A673 (cell line): ENCODE data around the gene TIMP4. TPM values are rescaled to one million over a fixed set of nuclear protein-coding genes. Genes with fewer than 3 reads are reported as not detected.

Source experiments
- BruUV-seq: library from RNA; stranded (reverse); fragments of 400-500 nt; replicated peaks from 2 replicates; lab custom pipeline; 2021; lab: Mats Ljungman, UMichigan
- CTCF ChIA-PET: fragments of 300-600 bp; sonication (Branson Sonifier 250); formaldehyde crosslinking; loops from one replicate; lab custom pipeline; 2022; ENCODE audit warnings: antibody characterized with exemption; lab: Charles Lee
- POLR2A ChIA-PET: fragments of 300-600 bp; sonication (Branson Sonifier 250); formaldehyde crosslinking; loops from one replicate; lab custom pipeline; 2022; ENCODE audit warnings: antibody characterized with exemption; ENCODE audit not compliant: low non-redundant PET; lab: Charles Lee
- DNase-seq: peaks from one replicate; pipeline ENCODE4 v3.0.0-alpha.2; 2015; ENCODE audit warnings: low spot score
- H3K27ac ChIP-seq: fragments of 200-600 bp; sonication (generic); 2 replicates; pipeline ENCODE4 v1.5.1; 2016; ENCODE audit warnings: mixed run types, low read depth, mild to moderate bottlenecking, mixed read lengths, antibody characterized with exemption, low read length; ENCODE audit not compliant: poor library complexity, severe bottlenecking
- H3K27me3 ChIP-seq: fragments of 200-600 bp; sonication (generic); replicated peaks from 2 replicates; pipeline ENCODE4 v1.6.1; 2017; ENCODE audit warnings: mixed run types, low read depth, mild to moderate bottlenecking, mixed read lengths, antibody characterized with exemption, low read length; ENCODE audit not compliant: insufficient read depth, poor library complexity
- H3K36me3 ChIP-seq: fragments of 200-600 bp; sonication (generic); 2 replicates; pipeline ENCODE4 v1.6.1; 2016; ENCODE audit warnings: mixed run types, mild to moderate bottlenecking, mixed read lengths, antibody characterized with exemption, low read length; ENCODE audit not compliant: insufficient read depth, poor library complexity, severe bottlenecking
- H3K4me1 ChIP-seq: fragments of 200-600 bp; sonication (generic); 2 replicates; pipeline ENCODE4 v1.6.1; 2017; ENCODE audit warnings: mixed run types, mild to moderate bottlenecking, mixed read lengths, antibody characterized with exemption, low read length; ENCODE audit not compliant: insufficient read depth, poor library complexity, severe bottlenecking
- H3K4me3 ChIP-seq: fragments of 200-600 bp; sonication (generic); 2 replicates; pipeline ENCODE4 v1.5.1; 2016; ENCODE audit warnings: low read depth, mixed run types, mild to moderate bottlenecking, mixed read lengths, low read length; ENCODE audit not compliant: poor library complexity, severe bottlenecking
- H3K9me3 ChIP-seq: fragments of 200-600 bp; sonication (generic); 2 replicates; pipeline ENCODE4 v1.6.1; 2016; ENCODE audit warnings: mixed run types, low read depth, mild to moderate bottlenecking, mixed read lengths, antibody characterized with exemption, low read length; ENCODE audit not compliant: poor library complexity, severe bottlenecking
- EZH2 ChIP-seq: fragments of 200-600 bp; sonication (generic); IDR thresholded peaks from 2 replicates; pipeline ENCODE4 v1.6.1; 2017; ENCODE audit warnings: borderline replicate concordance, low read depth, mild to moderate bottlenecking, mixed read lengths, antibody characterized with exemption, low read length; ENCODE audit not compliant: poor library complexity, severe bottlenecking
- intact Hi-C: fragments of 100-400 bp; cut with micrococcal nuclease; formaldehyde crosslinking; loops from one replicate; pipeline ENCODE4 v1.10.0; 2022; ENCODE audit not compliant: unreplicated experiment
- total RNA-seq: library from RNA; stranded (reverse); gene quantifications from 2 replicates; pipeline ENCODE4 v1.2.3, GENCODE V29; 2021
- TF ChIP-seq, protein P1 (sequence below): fragments of 300-800, 200-600 bp; sonication (generic); conservative IDR thresholded peaks from 2 replicates; pipeline ENCODE4 v1.5.1; 2017; ENCODE audit warnings: low read depth, mild to moderate bottlenecking, antibody characterized with exemption, low read length, moderate library complexity, mixed read lengths

TIMP4 gene
- total RNA-seq, 1 experiment from 2014 or later: 13.3 TPM

- H3K36me3 ChIP-seq: no peaks in the 10 kb centered on the region
- no TSS peak for BruUV-seq
- intact Hi-C loops: loop anchor here (10.0 kb wide), 1 partner anchor 758 kb away; no protein-coding TSS in a partner anchor
- POLR2A ChIA-PET: no interaction called here
- H3K27me3 ChIP-seq: no peaks in the 10 kb centered on the region
- DNase-seq: no peak
- TF ChIP-seq, protein P1, sequence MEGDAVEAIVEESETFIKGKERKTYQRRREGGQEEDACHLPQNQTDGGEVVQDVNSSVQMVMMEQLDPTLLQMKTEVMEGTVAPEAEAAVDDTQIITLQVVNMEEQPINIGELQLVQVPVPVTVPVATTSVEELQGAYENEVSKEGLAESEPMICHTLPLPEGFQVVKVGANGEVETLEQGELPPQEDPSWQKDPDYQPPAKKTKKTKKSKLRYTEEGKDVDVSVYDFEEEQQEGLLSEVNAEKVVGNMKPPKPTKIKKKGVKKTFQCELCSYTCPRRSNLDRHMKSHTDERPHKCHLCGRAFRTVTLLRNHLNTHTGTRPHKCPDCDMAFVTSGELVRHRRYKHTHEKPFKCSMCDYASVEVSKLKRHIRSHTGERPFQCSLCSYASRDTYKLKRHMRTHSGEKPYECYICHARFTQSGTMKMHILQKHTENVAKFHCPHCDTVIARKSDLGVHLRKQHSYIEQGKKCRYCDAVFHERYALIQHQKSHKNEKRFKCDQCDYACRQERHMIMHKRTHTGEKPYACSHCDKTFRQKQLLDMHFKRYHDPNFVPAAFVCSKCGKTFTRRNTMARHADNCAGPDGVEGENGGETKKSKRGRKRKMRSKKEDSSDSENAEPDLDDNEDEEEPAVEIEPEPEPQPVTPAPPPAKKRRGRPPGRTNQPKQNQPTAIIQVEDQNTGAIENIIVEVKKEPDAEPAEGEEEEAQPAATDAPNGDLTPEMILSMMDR: no peak
- no peak for TF ChIP-seq EZH2
- no peak overlapping the region for H3K27ac ChIP-seq
- H3K9me3 ChIP-seq: no peaks in the 10 kb centered on the region
- H3K4me3 ChIP-seq: no peak overlapping the region
- CTCF ChIA-PET: interaction anchor here (0.7 to 2.3 kb wide), 2 partner anchors 39 to 343 kb away, joined by 3 to 14 read pairs; no protein-coding TSS in a partner anchor
- no peaks in the 10 kb centered on the region for H3K4me1 ChIP-seq
Observed at GRCh38 chr3:12136371-12136770, 22.3 kb downstream of the TIMP4 start.

GRCh38 chr3:12135029-12135657, 23.6 kb downstream of the TIMP4 start:
- Histone ChIP-seq H3K4me1 (no peaks in the 10 kb centered on the region), H3K9me3 (no peaks in the 10 kb centered on the region), H3K27ac (no peak overlapping the region), H3K36me3 (no peaks in the 10 kb centered on the region), H3K4me3 (no peak overlapping the region), H3K27me3 (peaks cover 9% of the 10 kb centered on the region)
- no peak for TF ChIP-seq EZH2
- TF ChIP-seq, protein P1: peak; percentile 92
- ChIA-PET POLR2A (no interaction called here), CTCF (interaction anchor here (0.6 to 2.3 kb wide), 5 partner anchors 41 to 344 kb away, joined by 3 to 35 read pairs (median 6); no protein-coding TSS in a partner anchor)
- BruUV-seq: no TSS peak
- intact Hi-C loops: loop anchor here (1.0 to 10.0 kb wide), 3 partner anchors 41 to 760 kb away; no protein-coding TSS in a partner anchor
- peak; percentile 68 for DNase-seq

- intact Hi-C loops: loop anchor here (10.0 kb wide), 1 partner anchor 762 kb away; no protein-coding TSS in a partner anchor
- BruUV-seq: no TSS peak
- Histone ChIP-seq H3K9me3 (no peaks in the 10 kb centered on the region), H3K27ac (no peak overlapping the region), H3K27me3 (peaks cover 20% of the 10 kb centered on the region), H3K4me3 (no peak overlapping the region), H3K4me1 (no peaks in the 10 kb centered on the region), H3K36me3 (no peaks in the 10 kb centered on the region)
- TF ChIP-seq, protein P1: no peak
- no peak for TF ChIP-seq EZH2
- ChIA-PET CTCF (no interaction called here), POLR2A (no interaction called here)
- peak; percentile 11 for DNase-seq
Observed at GRCh38 chr3:12132881-12133280, 25.8 kb downstream of the TIMP4 start.
